DOHH2 (cell line): ENCODE data around the gene MAP6D1.

Experiments
- CTCF ChIP-seq: fragments of 200-600 bp; sonication (generic); IDR thresholded peaks from one replicate; pipeline ENCODE4 v1.5.1; 2014; ENCODE audit warnings: antibody characterized with exemption, mild to moderate bottlenecking, low read depth, low read length; ENCODE audit not compliant: poor library complexity, severe bottlenecking
- EZH2phosphoT487 ChIP-seq: fragments of 200-600 bp; sonication (generic); IDR thresholded peaks from 2 replicates; pipeline ENCODE4 v1.6.1; 2017; ENCODE audit warnings: borderline replicate concordance, mild to moderate bottlenecking, antibody characterized with exemption, low read length, moderate library complexity, mixed read lengths

- TF ChIP-seq CTCF = no peak
- no peak for TF ChIP-seq EZH2phosphoT487
Observed at GRCh38 chr3:183844606-183845005, 19.2 kb upstream of the MAP6D1 start.
